Measurements from ENCODE around the gene PMVK. TPM values are rescaled to one million over a fixed set of nuclear protein-coding genes. Genes with fewer than 3 reads are reported as not detected.

PMVK gene
- total and polyA plus RNA-seq, 2 of the 4 experiments (the other 2 are of a cell fraction): 9.0 to 28.1 TPM

- Histone ChIP-seq H3K4me3 (ENCODE audit: insufficient read depth, low read depth, low read length) (peak overlapping the region; percentile 53; the same call in 1 of the 2 replicates), H3K27me3 (ENCODE audit: control insufficient read depth, insufficient read depth, low read length) (no peaks in the 10 kb centered on the region), H3K4me1 (ENCODE audit: control insufficient read depth, insufficient read depth, low read length) (peaks cover 3% of the 10 kb centered on the region), H2BK15ac (ENCODE audit: low read depth, low read length) (no peak overlapping the region; the same call in 2 of the 3 replicates), H4K91ac (ENCODE audit: insufficient read depth, low read depth, low read length) (no peak overlapping the region), H3K36me3 (ENCODE audit: control insufficient read depth, insufficient read depth, low read length) (peaks cover under 1% of the 10 kb centered on the region; the same call in 1 of the 2 replicates), H2BK5ac (ENCODE audit: low read depth, low read length, poor library complexity, severe bottlenecking) (no peak overlapping the region), H2AK9ac (replicated peaks; ENCODE audit: low read depth, low read length, poor library complexity) (no peak overlapping the region), H3K14ac (replicated peaks; ENCODE audit: low read depth, low read length) (no peak overlapping the region), H2AFZ (replicated peaks; ENCODE audit: low read length, poor library complexity) (no peak overlapping the region), H3K23ac (ENCODE audit: low read depth, low read length) (no peak overlapping the region), H2AK5ac (ENCODE audit: low read depth, low read length) (0 out of 2 replicates have a peak overlapping the region, but pooled peaks have one; percentile 57), H3K9me3 (ENCODE audit: control insufficient read depth, insufficient read depth, low read length) (no peaks in the 10 kb centered on the region), H4K5ac (ENCODE audit: low read depth, low read length) (no peak overlapping the region), H3K18ac (ENCODE audit: low read depth, low read length) (no peak overlapping the region), H3K9me1 (ENCODE audit: insufficient read depth, low read length) (no peaks in the 10 kb centered on the region), H2BK20ac (ENCODE audit: low read depth, low read length) (no peak overlapping the region), H3K4ac (ENCODE audit: low read depth, low read length) (no peak overlapping the region), H3K9ac (ENCODE audit: low read depth, low read length) (peak overlapping the region; percentile 61; the same call in 1 of the 2 replicates), H3K4me2 (ENCODE audit: low read depth, low read length) (peak overlapping the region; percentile 87; the same call in 1 of the 2 replicates), H3K27ac (ENCODE audit: insufficient read depth, low read length) (no peak overlapping the region), H3K79me1 (ENCODE audit: low read depth in 1 of 2, low read length in 2 of 2) (peaks cover 9 to 44% of the 10 kb centered on the region in 2 experiments; a peak in 3 of 4 replicates), H2BK120ac (ENCODE audit: low read depth, low read length) (no peak overlapping the region), H4K8ac (ENCODE audit: low read depth in 2 of 2, low read length in 2 of 2) (peak overlapping the region; percentile 65 to 85), H4K20me1 (ENCODE audit: insufficient read depth, low read length) (no peaks in the 10 kb centered on the region), H3K56ac (ENCODE audit: extremely low read depth, insufficient read depth, low read length) (no peak overlapping the region)
- ChIA-PET CTCF (interaction anchor here (1.8 kb wide), 1 partner anchor 11 kb away, joined by 5 read pairs; the partner anchor contains the start of gene SHC1), POLR2A (ENCODE audit: unreplicated experiment) (no interaction called here)
- dilution Hi-C loops (cut with HindIII; ENCODE audit: low sequenced_read_pairs, unreplicated experiment): no loop called here
- TF ChIP-seq BHLHE40 (IDR thresholded peaks at IDR 0.05; ENCODE audit: low read depth, low read length) (no peak), MAZ (IDR thresholded peaks at IDR 0.05; ENCODE audit: borderline replicate concordance, low read depth, low read length) (no peak), CTCF (conservative IDR thresholded peaks at IDR 0.05; ENCODE audit: low read depth, low read length) (no peak), SMC3 (IDR thresholded peaks at IDR 0.05; ENCODE audit: low read depth, low read length) (no peak), NFE2L2 (IDR thresholded peaks at IDR 0.05; ENCODE audit: low read depth, low read length) (no peak), USF2 (IDR thresholded peaks at IDR 0.05; ENCODE audit: low read depth, low read length) (no peak), RFX5 (IDR thresholded peaks at IDR 0.05; ENCODE audit: low read depth, low read length) (no peak), POLR2A (IDR thresholded peaks at IDR 0.05; ENCODE audit: low read depth, low read length) (no peak), RAD21 (IDR thresholded peaks at IDR 0.05; ENCODE audit: low read length) (no peak), CHD1 (IDR thresholded peaks at IDR 0.05; ENCODE audit: low read depth, low read length) (no peak), CEBPB (IDR thresholded peaks at IDR 0.05; ENCODE audit: low read depth, low read length) (no peak), RCOR1 (IDR thresholded peaks at IDR 0.05; ENCODE audit: insufficient replicate concordance, low read length) (no peak), FOS (IDR thresholded peaks at IDR 0.05; ENCODE audit: low read depth, low read length) (no peak), MXI1 (IDR thresholded peaks at IDR 0.05; ENCODE audit: borderline replicate concordance, low read depth, low read length) (no peak)
- intact Hi-C loops (cut with micrococcal nuclease): no loop called here
- ATAC-seq (ENCODE audit: low read depth) (no peak), DNase-seq (no peak)
- WGBS, 2 experiments (ENCODE audit: extremely low coverage in 2 of 2, insufficient read length in 1 of 2): no CpG with 5 or more reads among the region's 6 CpGs
- in situ Hi-C loops (cut with MboI; ENCODE audit: low sequenced_read_pairs): no loop called here
- BruUV-seq (replicated peaks): no TSS peak
Measured at GRCh38 chr1:154982341-154982740, 45.8 kb upstream of the PMVK start.

Measured in IMR-90 (cell line).